Trophoblast cell (in vitro differentiated cells and primary cell): ENCODE measurements around the gene PTPRM.
A peak's percentile ranks its signal among the peaks of the same experiment; 100 is the strongest.

ENCODE experiments used
- DNase-seq, 2 donors: peaks; one replicate each; pipeline ENCODE4 v3.0.0-alpha.2; 2016
- H2AFZ ChIP-seq: 2 replicates; pipeline ENCODE4 v1.6.1; 2013; ENCODE audit warnings: low read length, moderate library complexity, mild to moderate bottlenecking; ENCODE audit not compliant: insufficient read depth, poor library complexity
- H2AK5ac ChIP-seq: 2 replicates; pipeline ENCODE4 v1.6.1; 2013; ENCODE audit warnings: mild to moderate bottlenecking, low read length
- H2BK120ac ChIP-seq: 2 replicates; pipeline ENCODE4 v1.6.1; 2013; ENCODE audit warnings: low read length, mild to moderate bottlenecking, moderate library complexity; ENCODE audit not compliant: insufficient read depth, poor library complexity
- H2BK12ac ChIP-seq: 2 replicates; pipeline ENCODE4 v1.6.1; 2013; ENCODE audit warnings: mild to moderate bottlenecking, low read length, moderate library complexity
- H2BK5ac ChIP-seq: 2 replicates; pipeline ENCODE4 v1.6.1; 2013; ENCODE audit warnings: low read length, low read depth, moderate library complexity, mild to moderate bottlenecking; ENCODE audit not compliant: poor library complexity
- H3K14ac ChIP-seq: 2 replicates; pipeline ENCODE4 v1.6.1; 2013; ENCODE audit warnings: mild to moderate bottlenecking, low read length
- H3K18ac ChIP-seq: 2 replicates; pipeline ENCODE4 v1.6.1; 2013; ENCODE audit warnings: mild to moderate bottlenecking, low read length
- H3K23ac ChIP-seq: 2 replicates; pipeline ENCODE4 v1.6.1; 2013; ENCODE audit warnings: low read length
- H3K27ac ChIP-seq: 2 replicates; pipeline ENCODE4 v1.5.1; 2013; ENCODE audit warnings: low read depth, mild to moderate bottlenecking, inconsistent platforms, low read length, moderate library complexity
- H3K27me3 ChIP-seq: 2 replicates; pipeline ENCODE4 v1.6.1; 2013; ENCODE audit warnings: inconsistent platforms, mild to moderate bottlenecking, low read length, moderate library complexity; ENCODE audit not compliant: insufficient read depth
- H3K36me3 ChIP-seq, 2 experiments: 1 replicate in 1 of 2; 2 replicates in 1 of 2; pipeline ENCODE4 v1.6.1; 2013; ENCODE audit warnings: low read length in 2 of 2, mild to moderate bottlenecking in 2 of 2, moderate library complexity in 1 of 2; ENCODE audit not compliant: insufficient read depth in 2 of 2, control insufficient read depth in 1 of 2
- H3K4ac ChIP-seq: 2 replicates; pipeline ENCODE4 v1.6.1; 2013; ENCODE audit warnings: low read depth, mild to moderate bottlenecking, low read length, moderate library complexity
- H3K4me1 ChIP-seq, 2 experiments: 1 replicate in 1 of 2; 2 replicates in 1 of 2; pipeline ENCODE4 v1.6.1; 2013; ENCODE audit warnings: low read length in 2 of 2, mild to moderate bottlenecking in 2 of 2, moderate library complexity in 1 of 2; ENCODE audit not compliant: insufficient read depth in 2 of 2, control insufficient read depth in 1 of 2
- H3K4me2 ChIP-seq: 2 replicates; pipeline ENCODE4 v1.6.1; 2013; ENCODE audit warnings: inconsistent platforms, mild to moderate bottlenecking, low read length, moderate library complexity
- H3K4me3 ChIP-seq: 2 replicates; pipeline ENCODE4 v1.5.1; 2013; ENCODE audit warnings: mild to moderate bottlenecking, low read depth, low read length, inconsistent platforms
- H3K79me1 ChIP-seq: one replicate; pipeline ENCODE4 v1.6.1; 2013; ENCODE audit warnings: low read length
- H3K79me2 ChIP-seq: 2 replicates; pipeline ENCODE4 v1.6.1; 2013; ENCODE audit warnings: low read length, mild to moderate bottlenecking; ENCODE audit not compliant: control insufficient read depth, insufficient read depth, poor library complexity
- H3K9ac ChIP-seq: 2 replicates; pipeline ENCODE4 v1.6.1; 2013; ENCODE audit warnings: mild to moderate bottlenecking, low read length
- H3K9me3 ChIP-seq: 2 replicates; pipeline ENCODE4 v1.6.1; 2013; ENCODE audit warnings: low read depth, mild to moderate bottlenecking, control low read depth, inconsistent platforms, low read length; ENCODE audit not compliant: insufficient read depth
- H4K12ac ChIP-seq: 2 replicates; pipeline ENCODE4 v1.6.1; 2013; ENCODE audit warnings: low read depth, mild to moderate bottlenecking, low read length, moderate library complexity
- H4K8ac ChIP-seq: 2 replicates; pipeline ENCODE4 v1.6.1; 2013; ENCODE audit warnings: low read depth, mild to moderate bottlenecking, low read length, moderate library complexity
- H4K91ac ChIP-seq: one replicate; pipeline ENCODE4 v1.6.1; 2013; ENCODE audit warnings: low read depth, mild to moderate bottlenecking, low read length, moderate library complexity
- WGBS: extraction: QIAGEN DNeasy Blood & Tissue Kit; methylation state at CpG from one replicate; pipeline ENCODE4 v1.1.7; 2013; ENCODE audit warnings: missing lambda C conversion rate; ENCODE audit not compliant: insufficient read length, insufficient coverage; ENCODE audit errors: extremely low coverage; 5-methylcytosine and 5-hydroxymethylcytosine counted together

Gene PTPRM

DNA sequence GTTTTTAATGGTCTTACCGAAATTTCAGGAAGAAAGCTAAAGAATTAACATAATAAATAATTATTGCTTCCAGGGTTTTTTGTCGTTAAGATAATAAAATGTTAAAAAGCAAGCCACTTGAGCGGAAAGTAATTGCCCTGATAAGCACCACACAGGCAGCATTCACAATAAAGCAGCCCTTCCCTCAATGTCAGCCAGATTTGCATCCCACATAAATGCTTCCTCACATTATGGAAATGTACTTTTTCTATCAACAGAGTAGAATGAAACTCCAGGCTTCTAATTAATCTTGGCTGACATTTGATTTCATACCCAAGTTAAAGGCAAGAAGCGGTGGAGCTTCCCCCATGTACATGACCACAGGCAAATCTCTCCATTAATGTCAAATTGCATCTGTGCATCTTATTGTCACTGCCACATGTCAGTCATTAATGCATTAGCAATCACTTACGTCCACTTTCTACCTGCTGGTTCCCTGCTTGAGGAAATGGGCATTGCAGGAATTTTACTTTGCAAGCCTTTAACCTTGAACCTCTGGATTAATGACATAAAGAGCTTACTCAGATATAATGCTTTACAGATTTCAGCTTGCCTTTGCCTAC is 26.2 kb downstream of the PTPRM start:
- Histone ChIP-seq H3K23ac (no peak overlapping the region), H3K14ac (no peak overlapping the region), H3K18ac (no peak overlapping the region), H3K27ac (no peak overlapping the region), H3K36me3 (no peaks in the 10 kb centered on the region), H3K79me1 (no peaks in the 10 kb centered on the region), H3K4ac (no peak overlapping the region), H3K9ac (no peak overlapping the region), H2BK120ac (no peak overlapping the region), H2BK12ac (no peak overlapping the region), H2AK5ac (no peak overlapping the region), H3K27me3 (no peaks in the 10 kb centered on the region), H4K12ac (no peak overlapping the region), H4K91ac (no peak overlapping the region), H3K9me3 (no peaks in the 10 kb centered on the region), H3K4me3 (no peak overlapping the region), H3K79me2 (peaks cover 5% of the 10 kb centered on the region), H3K4me2 (no peak overlapping the region), H4K8ac (no peak overlapping the region), H2BK5ac (no peak overlapping the region), H3K4me1 (no peaks in the 10 kb centered on the region), H2AFZ (no peak overlapping the region)
- no CpG with 5 or more reads among the region's 5 CpGs for WGBS
- no peak for DNase-seq

DNA sequence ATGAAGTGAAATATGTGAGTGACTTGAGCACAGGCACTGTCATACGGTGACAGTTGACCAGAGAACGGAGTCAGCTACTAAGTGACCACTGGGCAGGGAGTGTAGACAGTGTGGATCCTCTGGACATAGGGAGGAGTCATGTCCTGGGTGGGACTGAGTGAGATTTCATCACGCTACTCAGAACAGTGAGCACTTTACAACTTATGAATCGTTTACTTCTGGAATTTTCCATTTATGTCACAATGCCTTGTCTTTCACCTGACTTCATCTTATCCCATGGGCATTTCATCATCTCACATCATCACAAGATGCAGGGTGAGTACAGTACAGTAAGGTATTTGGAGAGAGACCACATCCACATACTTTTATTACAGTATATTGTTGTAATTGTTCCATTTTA is 29.0 kb downstream of the PTPRM start:
- H3K4me1 ChIP-seq = peaks cover 0 to 5% of the 10 kb centered on the region in 2 experiments
- no peaks in the 10 kb centered on the region for H3K36me3 ChIP-seq
- H3K18ac ChIP-seq = peak overlapping the region; percentile 9
- no peaks in the 10 kb centered on the region for H3K27me3 ChIP-seq
- WGBS = no CpG with 5 or more reads among the region's 4 CpGs
- no peak overlapping the region for H2AK5ac ChIP-seq
- DNase-seq = no peak
- no peak overlapping the region for H2BK12ac ChIP-seq
- no peaks in the 10 kb centered on the region for H3K9me3 ChIP-seq
- H3K79me2 ChIP-seq = peaks cover 3% of the 10 kb centered on the region
- no peak overlapping the region for H2BK5ac ChIP-seq
- H3K23ac ChIP-seq = no peak overlapping the region
- H3K27ac ChIP-seq = no peak overlapping the region
- H2AFZ ChIP-seq = no peak overlapping the region
- no peak overlapping the region for H3K4me3 ChIP-seq
- H4K12ac ChIP-seq = no peak overlapping the region
- no peak overlapping the region for H3K14ac ChIP-seq
- H4K91ac ChIP-seq = no peak overlapping the region
- peak overlapping the region; percentile 85 for H3K4ac ChIP-seq
- no peak overlapping the region for H3K4me2 ChIP-seq
- no peak overlapping the region for H3K9ac ChIP-seq
- no peak overlapping the region for H2BK120ac ChIP-seq
- no peaks in the 10 kb centered on the region for H3K79me1 ChIP-seq
- no peak overlapping the region for H4K8ac ChIP-seq

DNA sequence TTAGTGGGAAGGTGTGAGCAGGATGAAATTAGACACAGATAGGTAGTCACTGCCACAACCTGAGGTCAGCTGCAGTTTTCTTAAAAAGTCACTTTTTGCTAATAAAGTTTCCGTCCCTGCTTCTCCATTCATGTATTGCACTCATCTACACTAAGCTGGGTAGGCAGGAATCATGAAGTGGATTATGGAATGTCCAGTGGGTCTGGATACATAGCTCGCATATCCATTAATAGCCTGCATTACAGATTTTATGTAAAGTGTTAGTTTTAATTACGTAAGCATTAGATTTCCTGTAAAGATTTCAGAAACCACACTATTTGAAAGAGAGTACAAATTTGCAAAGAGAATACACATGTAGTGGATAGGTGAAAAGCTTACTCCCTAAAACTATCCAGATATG is 30.4 kb downstream of the PTPRM start:
- no peak for DNase-seq
- Histone ChIP-seq H2AFZ (no peak overlapping the region), H4K91ac (no peak overlapping the region), H2BK5ac (no peak overlapping the region), H3K27me3 (no peaks in the 10 kb centered on the region), H3K4me1 (peaks cover 0 to 7% of the 10 kb centered on the region in 2 experiments), H2BK12ac (no peak overlapping the region), H3K27ac (no peak overlapping the region), H3K23ac (no peak overlapping the region), H3K36me3 (no peaks in the 10 kb centered on the region), H3K4me2 (no peak overlapping the region), H3K4ac (no peak overlapping the region), H3K4me3 (no peak overlapping the region), H4K12ac (no peak overlapping the region), H4K8ac (no peak overlapping the region), H3K79me2 (peaks cover 4% of the 10 kb centered on the region), H3K9ac (no peak overlapping the region), H2AK5ac (no peak overlapping the region), H3K14ac (no peak overlapping the region), H3K9me3 (no peaks in the 10 kb centered on the region), H3K79me1 (no peaks in the 10 kb centered on the region), H2BK120ac (no peak overlapping the region), H3K18ac (no peak overlapping the region)
- WGBS = no CpG with 5 or more reads among the region's 3 CpGs

DNA sequence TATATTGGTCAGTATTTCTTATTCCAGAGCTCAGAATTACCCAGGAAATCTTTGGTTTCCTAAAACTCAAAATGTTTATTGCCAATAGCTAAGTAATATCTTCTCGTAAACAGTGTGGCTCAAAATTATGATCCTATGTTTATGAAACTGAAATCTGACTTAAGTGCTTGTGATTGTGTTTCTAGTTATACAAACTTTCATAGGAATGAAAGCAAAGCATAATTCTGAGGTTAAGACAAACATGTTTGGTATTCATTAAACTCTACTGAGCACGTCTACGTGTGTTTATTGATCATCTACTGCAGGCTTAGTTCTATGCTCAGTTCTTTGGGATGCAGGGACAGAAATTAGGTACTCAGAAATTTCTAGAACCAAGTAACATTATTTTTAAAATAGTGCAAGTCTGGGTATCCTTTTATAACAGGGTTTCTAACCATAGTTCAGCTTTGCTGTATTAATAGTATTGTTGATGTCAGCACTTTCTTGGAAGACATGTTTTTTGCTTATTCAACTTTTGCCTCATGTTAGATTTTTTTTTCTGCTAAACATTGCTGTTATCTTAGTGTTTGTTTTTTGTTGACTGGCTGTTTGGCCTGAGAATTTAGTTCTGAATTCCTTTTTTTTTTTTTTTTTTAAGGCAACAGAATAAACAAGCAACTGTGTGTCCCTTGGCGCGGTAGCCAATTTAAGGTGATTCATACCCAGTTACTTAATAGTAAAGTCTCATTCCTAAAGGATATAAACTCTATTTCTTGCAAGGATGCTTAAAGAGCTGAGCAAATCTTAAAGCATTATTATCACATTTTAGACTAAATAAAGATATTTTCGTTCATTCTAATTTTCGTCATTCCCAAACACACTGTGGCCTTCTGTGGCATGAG is 31.3 kb downstream of the PTPRM start:
- Histone ChIP-seq H3K4ac (no peak overlapping the region), H3K36me3 (no peaks in the 10 kb centered on the region), H4K12ac (no peak overlapping the region), H2BK5ac (no peak overlapping the region), H2AFZ (no peak overlapping the region), H3K9me3 (no peaks in the 10 kb centered on the region), H3K27me3 (no peaks in the 10 kb centered on the region), H4K91ac (no peak overlapping the region), H3K79me2 (peaks cover 4% of the 10 kb centered on the region), H2BK120ac (no peak overlapping the region), H3K4me2 (no peak overlapping the region), H3K14ac (no peak overlapping the region), H3K4me3 (no peak overlapping the region), H3K4me1 (peaks cover 0 to 7% of the 10 kb centered on the region in 2 experiments), H3K79me1 (no peaks in the 10 kb centered on the region), H3K18ac (no peak overlapping the region), H4K8ac (no peak overlapping the region), H2AK5ac (no peak overlapping the region), H3K27ac (no peak overlapping the region), H3K9ac (no peak overlapping the region), H2BK12ac (no peak overlapping the region), H3K23ac (no peak overlapping the region)
- no CpG with 5 or more reads among the region's 7 CpGs for WGBS
- peak in 1 of 2 donors; percentile 4 for DNase-seq
